ENCODE data around the gene SH2D5.

SH2D5 gene

GRCh38 chr1:20732588-20733359, at the start of gene SH2D5:
TSS of gene SH2D5 (minus strand) at chr1:20732703. CDS start at chr1:20728044, 4,659 bp downstream.
- H3K27me3 ChIP-seq (ENCODE audit: control insufficient read depth in 1 of 2, insufficient read depth in 2 of 2, low read length in 2 of 2) = peaks cover 9 to 22% of the 10 kb centered on the region in 2 donors
- H3K36me3 ChIP-seq (ENCODE audit: insufficient read depth, low read length) = no peaks in the 10 kb centered on the region
- H3K4me3 ChIP-seq (ENCODE audit: low read depth in 1 of 2, low read length in 2 of 2) = peak within 1 kb of the TSS; percentile 38 to 75
- H3K9me3 ChIP-seq (ENCODE audit: low read length) = no peaks in the 10 kb centered on the region
- H3K4me1 ChIP-seq (ENCODE audit: insufficient read depth, low read length) = peaks cover 10% of the 10 kb centered on the region
- H3K9ac ChIP-seq (ENCODE audit: low read length) = peak within 1 kb of the TSS; percentile 52
- H3K27ac ChIP-seq (ENCODE audit: low read depth, low read length) = peak within 1 kb of the TSS; percentile 50

GRCh38 chr1:20775700-20776099, 43.2 kb upstream of the SH2D5 start:
- no peak overlapping the region for H3K9ac ChIP-seq (ENCODE audit: low read length)
- peaks cover 42% of the 10 kb centered on the region for H3K36me3 ChIP-seq (ENCODE audit: insufficient read depth, low read length)
- H3K4me3 ChIP-seq (ENCODE audit: low read depth in 1 of 2, low read length in 2 of 2) = no peak overlapping the region
- H3K27ac ChIP-seq (ENCODE audit: low read depth, low read length) = no peak overlapping the region
- H3K27me3 ChIP-seq (ENCODE audit: control insufficient read depth in 1 of 2, insufficient read depth in 2 of 2, low read length in 2 of 2) = no peaks in the 10 kb centered on the region
- peaks cover 9% of the 10 kb centered on the region for H3K4me1 ChIP-seq (ENCODE audit: insufficient read depth, low read length)
- H3K9me3 ChIP-seq (ENCODE audit: low read length) = no peaks in the 10 kb centered on the region

GRCh38 chr1:20771780-20772179, 39.3 kb upstream of the SH2D5 start:
- Histone ChIP-seq H3K9ac (ENCODE audit: low read length) (no peak overlapping the region), H3K27me3 (ENCODE audit: control insufficient read depth in 1 of 2, insufficient read depth in 2 of 2, low read length in 2 of 2) (no peaks in the 10 kb centered on the region), H3K36me3 (ENCODE audit: insufficient read depth, low read length) (peaks cover 76% of the 10 kb centered on the region), H3K4me3 (ENCODE audit: low read depth in 1 of 2, low read length in 2 of 2) (no peak overlapping the region), H3K4me1 (ENCODE audit: insufficient read depth, low read length) (peaks cover 5% of the 10 kb centered on the region), H3K27ac (ENCODE audit: low read depth, low read length) (no peak overlapping the region), H3K9me3 (ENCODE audit: low read length) (no peaks in the 10 kb centered on the region)

GRCh38 chr1:20770314-20771087, 38.0 kb upstream of the SH2D5 start:
- Histone ChIP-seq H3K4me3 (ENCODE audit: low read depth in 1 of 2, low read length in 2 of 2) (no peak overlapping the region), H3K27ac (ENCODE audit: low read depth, low read length) (no peak overlapping the region), H3K36me3 (ENCODE audit: insufficient read depth, low read length) (peaks cover 82% of the 10 kb centered on the region), H3K27me3 (ENCODE audit: control insufficient read depth in 1 of 2, insufficient read depth in 2 of 2, low read length in 2 of 2) (no peaks in the 10 kb centered on the region), H3K9me3 (ENCODE audit: low read length) (no peaks in the 10 kb centered on the region), H3K9ac (ENCODE audit: low read length) (no peak overlapping the region), H3K4me1 (ENCODE audit: insufficient read depth, low read length) (peaks cover 5% of the 10 kb centered on the region)

GRCh38 chr1:20767271-20767670, 34.8 kb upstream of the SH2D5 start:
- Histone ChIP-seq H3K27ac (ENCODE audit: low read depth, low read length) (no peak overlapping the region), H3K9ac (ENCODE audit: low read length) (no peak overlapping the region), H3K4me1 (ENCODE audit: insufficient read depth, low read length) (peaks cover 5% of the 10 kb centered on the region), H3K9me3 (ENCODE audit: low read length) (no peaks in the 10 kb centered on the region), H3K36me3 (ENCODE audit: insufficient read depth, low read length) (peaks cover 87% of the 10 kb centered on the region), H3K4me3 (ENCODE audit: low read depth in 1 of 2, low read length in 2 of 2) (no peak overlapping the region), H3K27me3 (ENCODE audit: control insufficient read depth in 1 of 2, insufficient read depth in 2 of 2, low read length in 2 of 2) (no peaks in the 10 kb centered on the region)

GRCh38 chr1:20763417-20763816, 30.9 kb upstream of the SH2D5 start:
- Histone ChIP-seq H3K4me3 (ENCODE audit: low read depth in 1 of 2, low read length in 2 of 2) (no peak overlapping the region), H3K36me3 (ENCODE audit: insufficient read depth, low read length) (peaks cover 83% of the 10 kb centered on the region)

GRCh38 chr1:20760322-20760721, 27.8 kb upstream of the SH2D5 start:
- Histone ChIP-seq H3K27ac (ENCODE audit: low read depth, low read length) (no peak overlapping the region), H3K9me3 (ENCODE audit: low read length) (no peaks in the 10 kb centered on the region), H3K27me3 (ENCODE audit: control insufficient read depth in 1 of 2, insufficient read depth in 2 of 2, low read length in 2 of 2) (no peaks in the 10 kb centered on the region), H3K4me1 (ENCODE audit: insufficient read depth, low read length) (no peaks in the 10 kb centered on the region), H3K4me3 (ENCODE audit: low read depth in 1 of 2, low read length in 2 of 2) (no peak overlapping the region), H3K36me3 (ENCODE audit: insufficient read depth, low read length) (peaks cover 73% of the 10 kb centered on the region), H3K9ac (ENCODE audit: low read length) (no peak overlapping the region)

More at GRCh38 chr1:20763417-20763816, 30.9 kb upstream of the SH2D5 start:
- no peaks in the 10 kb centered on the region for H3K27me3 ChIP-seq (ENCODE audit: control insufficient read depth in 1 of 2, insufficient read depth in 2 of 2, low read length in 2 of 2)
- H3K4me1 ChIP-seq (ENCODE audit: insufficient read depth, low read length) = peaks cover 5% of the 10 kb centered on the region
- no peaks in the 10 kb centered on the region for H3K9me3 ChIP-seq (ENCODE audit: low read length)
- no peak overlapping the region for H3K27ac ChIP-seq (ENCODE audit: low read depth, low read length)
- H3K9ac ChIP-seq (ENCODE audit: low read length) = no peak overlapping the region

- Histone ChIP-seq H3K4me3 (ENCODE audit: low read depth in 1 of 2, low read length in 2 of 2) (no peak overlapping the region), H3K9ac (ENCODE audit: low read length) (no peak overlapping the region), H3K9me3 (ENCODE audit: low read length) (no peaks in the 10 kb centered on the region), H3K27ac (ENCODE audit: low read depth, low read length) (no peak overlapping the region), H3K27me3 (ENCODE audit: control insufficient read depth in 1 of 2, insufficient read depth in 2 of 2, low read length in 2 of 2) (no peaks in the 10 kb centered on the region), H3K36me3 (ENCODE audit: insufficient read depth, low read length) (peaks cover 41% of the 10 kb centered on the region), H3K4me1 (ENCODE audit: insufficient read depth, low read length) (no peaks in the 10 kb centered on the region)
These were observed 21.1 kb upstream of the SH2D5 start for GRCh38 chr1:20753589-20753988.

GRCh38 chr1:20751462-20751990, 19.0 kb upstream of the SH2D5 start:
- H3K27ac ChIP-seq (ENCODE audit: low read depth, low read length) = no peak overlapping the region
- no peak overlapping the region for H3K9ac ChIP-seq (ENCODE audit: low read length)
- no peaks in the 10 kb centered on the region for H3K27me3 ChIP-seq (ENCODE audit: control insufficient read depth in 1 of 2, insufficient read depth in 2 of 2, low read length in 2 of 2)
- H3K4me3 ChIP-seq (ENCODE audit: low read depth in 1 of 2, low read length in 2 of 2) = no peak overlapping the region
- no peaks in the 10 kb centered on the region for H3K9me3 ChIP-seq (ENCODE audit: low read length)
- H3K4me1 ChIP-seq (ENCODE audit: insufficient read depth, low read length) = no peaks in the 10 kb centered on the region
- peaks cover 48% of the 10 kb centered on the region for H3K36me3 ChIP-seq (ENCODE audit: insufficient read depth, low read length)

GRCh38 chr1:20742671-20743070, 10.2 kb upstream of the SH2D5 start:
- Histone ChIP-seq H3K27ac (ENCODE audit: low read depth, low read length) (no peak overlapping the region), H3K4me1 (ENCODE audit: insufficient read depth, low read length) (no peaks in the 10 kb centered on the region), H3K4me3 (ENCODE audit: low read depth in 1 of 2, low read length in 2 of 2) (no peak overlapping the region), H3K9me3 (ENCODE audit: low read length) (no peaks in the 10 kb centered on the region), H3K9ac (ENCODE audit: low read length) (no peak overlapping the region), H3K36me3 (ENCODE audit: insufficient read depth, low read length) (peaks cover 59% of the 10 kb centered on the region), H3K27me3 (ENCODE audit: control insufficient read depth in 1 of 2, insufficient read depth in 2 of 2, low read length in 2 of 2) (no peaks in the 10 kb centered on the region)

GRCh38 chr1:20740781-20741180, 8.3 kb upstream of the SH2D5 start:
- Histone ChIP-seq H3K27ac (ENCODE audit: low read depth, low read length) (no peak overlapping the region), H3K4me3 (ENCODE audit: low read depth in 1 of 2, low read length in 2 of 2) (no peak overlapping the region), H3K4me1 (ENCODE audit: insufficient read depth, low read length) (no peaks in the 10 kb centered on the region), H3K36me3 (ENCODE audit: insufficient read depth, low read length) (peaks cover 43% of the 10 kb centered on the region), H3K27me3 (ENCODE audit: control insufficient read depth in 1 of 2, insufficient read depth in 2 of 2, low read length in 2 of 2) (no peaks in the 10 kb centered on the region), H3K9me3 (ENCODE audit: low read length) (no peaks in the 10 kb centered on the region), H3K9ac (ENCODE audit: low read length) (no peak overlapping the region)

All from muscle layer of colon (tissue), 2 donors.